Body of pancreas (tissue), 4 donors: ENCODE measurements around the gene CST3.

ENCODE experiments used
- POLR2A ChIP-seq, 3 donors: fragments of 450-650 bp; IDR thresholded peaks; one replicate each; pipeline ENCODE4 v1.6.1; 2016; ENCODE audit warnings: antibody characterized with exemption in 3 of 3, mild to moderate bottlenecking in 2 of 3
- TF ChIP-seq, protein P1 (sequence below), 7 experiments: fragments of 450-650 bp in 4 of 7; fragments of 200-600 bp in 3 of 7; sonication (generic) in 3 of 7; IDR thresholded peaks; one replicate each; pipeline ENCODE4 v1.5.1; 2016 to 2019; ENCODE audit warnings: antibody characterized with exemption in 7 of 7

DNA sequence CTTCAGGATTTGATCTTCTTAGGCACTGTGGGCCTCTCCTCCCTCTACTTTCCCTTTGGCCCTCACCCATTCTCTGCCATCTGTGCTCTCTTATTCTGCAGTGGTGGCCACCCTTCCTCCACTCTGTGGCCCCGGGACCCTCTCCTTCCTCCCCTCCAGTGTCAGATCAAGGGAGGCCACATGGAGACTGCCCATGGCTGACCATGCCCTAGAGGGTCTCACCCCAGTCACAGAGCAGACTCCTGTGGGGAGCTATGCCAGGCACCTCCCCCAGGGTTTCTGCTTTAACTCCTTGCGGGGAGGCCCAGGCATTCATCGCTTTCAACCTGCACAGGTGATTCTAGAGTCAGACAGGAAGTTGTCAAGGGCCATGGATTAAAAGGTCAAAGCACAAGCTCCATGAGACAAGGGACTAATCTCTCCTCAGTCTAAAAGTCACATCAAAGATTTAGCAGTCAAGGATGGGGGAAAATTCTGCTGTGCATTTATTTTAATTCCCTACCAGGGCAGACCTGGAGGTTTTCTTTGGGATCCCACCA lies 15.7 kb upstream of the CST3 start:
- TF ChIP-seq, protein P1, sequence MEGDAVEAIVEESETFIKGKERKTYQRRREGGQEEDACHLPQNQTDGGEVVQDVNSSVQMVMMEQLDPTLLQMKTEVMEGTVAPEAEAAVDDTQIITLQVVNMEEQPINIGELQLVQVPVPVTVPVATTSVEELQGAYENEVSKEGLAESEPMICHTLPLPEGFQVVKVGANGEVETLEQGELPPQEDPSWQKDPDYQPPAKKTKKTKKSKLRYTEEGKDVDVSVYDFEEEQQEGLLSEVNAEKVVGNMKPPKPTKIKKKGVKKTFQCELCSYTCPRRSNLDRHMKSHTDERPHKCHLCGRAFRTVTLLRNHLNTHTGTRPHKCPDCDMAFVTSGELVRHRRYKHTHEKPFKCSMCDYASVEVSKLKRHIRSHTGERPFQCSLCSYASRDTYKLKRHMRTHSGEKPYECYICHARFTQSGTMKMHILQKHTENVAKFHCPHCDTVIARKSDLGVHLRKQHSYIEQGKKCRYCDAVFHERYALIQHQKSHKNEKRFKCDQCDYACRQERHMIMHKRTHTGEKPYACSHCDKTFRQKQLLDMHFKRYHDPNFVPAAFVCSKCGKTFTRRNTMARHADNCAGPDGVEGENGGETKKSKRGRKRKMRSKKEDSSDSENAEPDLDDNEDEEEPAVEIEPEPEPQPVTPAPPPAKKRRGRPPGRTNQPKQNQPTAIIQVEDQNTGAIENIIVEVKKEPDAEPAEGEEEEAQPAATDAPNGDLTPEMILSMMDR (IDR thresholded peaks at IDR 0.05) = no peak
- TF ChIP-seq POLR2A (IDR thresholded peaks at IDR 0.05) = no peak
